Measurements from ENCODE around the gene NPM1.
A peak's percentile ranks its signal among the peaks of the same experiment; 100 is the strongest.
"Not testable (repeated sequence)": the region's sequence is repeated elsewhere in the genome, so short reads cannot be mapped to it uniquely, and the experiment has no call there.

NPM1 gene, protein sequence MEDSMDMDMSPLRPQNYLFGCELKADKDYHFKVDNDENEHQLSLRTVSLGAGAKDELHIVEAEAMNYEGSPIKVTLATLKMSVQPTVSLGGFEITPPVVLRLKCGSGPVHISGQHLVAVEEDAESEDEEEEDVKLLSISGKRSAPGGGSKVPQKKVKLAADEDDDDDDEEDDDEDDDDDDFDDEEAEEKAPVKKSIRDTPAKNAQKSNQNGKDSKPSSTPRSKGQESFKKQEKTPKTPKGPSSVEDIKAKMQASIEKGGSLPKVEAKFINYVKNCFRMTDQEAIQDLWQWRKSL

GRCh38 chr5:171387345-171387969, at the start of gene NPM1:
Gene NPM1 (plus strand): TSS chr5:171387849. CDS start chr5:171387949, 100 bp downstream.
- peak; percentile 96 to 98 for DNase-seq

DNA sequence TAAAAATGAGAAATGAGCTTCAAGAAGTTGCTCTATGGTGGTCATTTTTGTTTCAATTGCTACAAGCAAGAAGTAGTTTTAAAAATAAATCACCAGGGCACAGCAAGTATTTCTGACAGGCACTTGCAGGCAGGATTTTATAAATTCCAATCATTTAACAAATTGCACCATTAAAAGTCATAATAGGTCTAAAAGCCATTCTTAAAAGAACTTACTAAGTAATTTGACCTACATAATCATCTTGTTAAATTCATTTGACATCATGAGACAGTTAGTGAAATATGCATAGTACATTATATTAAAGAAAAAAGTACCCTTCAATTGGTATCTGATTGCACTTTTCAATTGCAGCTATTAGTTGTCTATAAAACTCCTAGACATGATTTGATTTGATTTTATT, 47.6 kb upstream of the NPM1 start:
- DNase-seq: no peak

DNA sequence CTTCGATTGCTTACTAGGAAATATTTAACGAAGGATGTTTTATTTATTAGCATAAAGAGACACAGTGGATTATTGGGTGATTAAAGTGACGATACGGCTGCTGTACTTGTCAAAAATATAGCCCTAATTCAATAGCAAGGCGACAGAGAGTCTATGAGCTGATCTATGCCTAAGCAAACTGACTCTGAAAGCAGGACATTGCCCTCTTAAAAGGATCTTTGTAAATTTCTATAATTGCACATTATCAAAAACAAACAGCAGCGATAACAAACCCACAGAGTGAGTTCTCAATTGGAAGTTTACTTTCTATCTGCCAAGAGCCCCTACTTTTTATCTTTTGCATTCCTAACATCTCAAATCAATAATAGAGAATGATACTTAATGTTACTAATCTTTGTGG, 47.2 kb upstream of the NPM1 start:
- no peak for DNase-seq

DNA sequence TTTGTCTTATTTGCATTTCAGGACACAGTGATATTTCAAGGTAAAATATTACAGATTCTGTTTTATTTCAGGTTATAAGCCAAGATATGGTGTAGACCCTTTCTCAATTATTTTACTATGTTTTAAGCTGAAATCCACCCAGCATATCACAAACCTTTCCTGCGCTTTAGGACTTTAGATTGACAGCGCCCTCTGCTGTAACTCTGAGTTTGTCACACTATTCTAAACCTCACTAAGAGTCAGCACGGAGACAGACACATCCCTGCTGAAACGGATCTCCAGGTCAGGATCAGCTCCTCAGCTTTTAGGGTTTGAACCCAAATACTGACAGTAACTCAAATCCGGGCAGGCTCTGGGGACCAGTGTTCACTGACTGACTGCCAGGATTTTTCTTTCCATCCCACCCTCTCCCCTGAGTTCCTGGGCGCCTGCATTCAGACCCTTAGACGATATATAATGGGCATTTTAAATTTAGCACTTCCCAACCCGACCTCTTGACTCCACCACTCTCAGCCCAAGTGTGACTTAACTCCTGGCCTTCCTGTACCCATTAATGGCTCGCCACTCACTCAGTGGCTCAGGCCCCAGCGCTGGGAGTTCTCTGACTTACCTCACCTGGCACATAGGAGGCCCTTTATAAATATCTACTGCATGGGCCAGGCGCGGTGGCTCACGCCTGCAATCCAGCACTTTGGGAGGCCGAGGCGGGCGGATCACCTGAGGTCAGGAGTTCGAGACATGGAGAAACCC, 45.1 kb upstream of the NPM1 start:
- no peak for DNase-seq

GRCh38 chr5:171344936-171345608, 42.6 kb upstream of the NPM1 start:
- no peak for DNase-seq

GRCh38 chr5:171351536-171352073, 36.0 kb upstream of the NPM1 start:
- DNase-seq: no peak

- DNase-seq: peak in 1 of 2 experiments; percentile 6
These were observed 32.3 kb upstream of the NPM1 start for GRCh38 chr5:171355302-171355724.

DNA sequence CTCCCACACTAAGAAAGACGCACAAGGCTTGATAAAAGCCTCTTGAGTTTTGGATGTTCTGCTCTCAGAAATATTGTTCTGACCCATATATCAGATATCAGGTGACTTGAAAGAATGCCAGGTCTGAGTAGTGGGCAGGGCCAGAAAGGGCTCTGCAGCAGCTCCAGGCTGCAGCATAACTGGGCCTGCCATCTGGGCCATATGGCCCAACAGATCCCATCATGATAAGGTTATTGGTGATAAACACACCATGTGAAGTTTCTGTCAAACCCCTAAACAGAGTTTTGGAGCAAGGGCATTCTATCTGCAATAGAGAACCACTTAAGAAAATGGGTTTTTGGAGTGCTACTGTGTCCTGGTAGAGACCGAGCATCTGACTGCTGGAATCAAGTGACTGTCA, 29.8 kb upstream of the NPM1 start:
- no peak for DNase-seq

- DNase-seq: not testable (repeated sequence)
These were observed 26.5 kb upstream of the NPM1 start for GRCh38 chr5:171361151-171361550.

- not testable (repeated sequence) for DNase-seq
These were observed 24.4 kb upstream of the NPM1 start for GRCh38 chr5:171363249-171363648.

GRCh38 chr5:171363846-171364245, 23.8 kb upstream of the NPM1 start:
- DNase-seq: no peak

DNA sequence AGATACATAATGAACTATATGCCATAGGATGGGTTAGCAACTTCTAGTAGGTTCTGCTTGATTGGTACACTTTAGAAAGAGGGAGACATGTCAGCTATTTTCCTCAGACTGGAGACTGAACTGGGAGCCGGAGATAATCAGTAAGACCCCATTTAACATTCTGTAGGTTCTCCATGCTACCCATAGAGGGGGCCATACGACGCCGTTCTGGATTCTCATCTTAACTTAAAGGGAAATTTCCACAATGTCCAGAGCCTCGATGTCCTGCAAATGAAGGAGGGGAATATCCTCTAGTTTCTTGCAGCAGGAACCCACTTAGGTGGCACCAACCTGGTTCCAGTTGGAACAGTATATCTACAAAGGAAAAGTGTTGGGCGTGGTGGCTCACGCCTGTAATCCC, 22.3 kb upstream of the NPM1 start:
- no peak for DNase-seq

- DNase-seq: no peak
These were observed 21.0 kb upstream of the NPM1 start for GRCh38 chr5:171366645-171367044.

DNA sequence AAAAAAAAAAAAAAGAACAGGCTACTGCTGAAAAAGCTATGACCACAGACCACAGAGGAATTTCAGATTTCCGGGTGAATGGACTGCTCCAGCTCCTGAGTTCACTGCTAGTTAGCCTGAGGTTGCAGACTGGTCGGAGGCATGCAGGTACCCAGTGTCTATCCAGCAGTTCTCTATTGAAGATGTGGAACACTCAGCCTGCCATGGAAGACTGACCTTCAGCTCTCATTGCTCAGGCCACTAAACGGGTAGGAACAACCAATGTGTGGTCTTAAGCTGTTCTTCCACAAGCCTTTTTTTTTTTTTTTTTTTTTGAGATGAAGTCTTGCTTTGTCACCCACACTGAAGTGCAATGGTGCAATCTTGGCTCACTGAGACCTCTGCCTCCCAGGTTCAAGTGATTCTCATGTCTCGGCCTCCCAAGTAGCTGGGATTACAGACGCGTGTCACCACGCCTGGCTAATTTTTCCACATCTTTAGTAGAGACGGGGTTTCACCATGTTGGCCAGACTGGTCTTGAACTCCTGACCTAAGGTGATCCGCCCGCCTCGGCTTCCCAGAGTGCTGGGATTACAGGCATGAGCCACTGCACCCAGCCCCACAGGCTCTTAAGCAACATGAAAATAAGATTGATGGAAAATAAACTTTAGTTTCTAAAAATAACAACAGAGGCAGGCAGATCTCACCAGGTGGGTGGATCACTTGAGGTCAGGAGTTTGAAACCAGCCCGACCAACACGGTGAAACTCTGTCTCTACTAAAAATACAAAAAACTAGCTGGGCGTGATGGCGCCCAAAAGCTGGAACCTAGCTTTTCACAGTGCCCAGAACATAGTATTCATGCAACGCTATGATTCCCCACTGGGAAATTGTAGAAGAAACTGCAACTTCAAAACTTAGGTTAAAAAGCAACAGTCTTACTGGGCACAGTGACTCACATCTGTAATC, 20.0 kb upstream of the NPM1 start:
- no peak for DNase-seq

- no peak for DNase-seq
These were observed 18.6 kb upstream of the NPM1 start for GRCh38 chr5:171369056-171369455.

- DNase-seq: no peak
These were observed 17.8 kb upstream of the NPM1 start for GRCh38 chr5:171369898-171370297.

- not testable (repeated sequence) for DNase-seq
These were observed 16.8 kb upstream of the NPM1 start for GRCh38 chr5:171370881-171371280.

- no peak for DNase-seq
These were observed 16.3 kb upstream of the NPM1 start for GRCh38 chr5:171371326-171371725.

GRCh38 chr5:171379961-171380360, 7.7 kb upstream of the NPM1 start:
- no peak for DNase-seq

- DNase-seq: not testable (repeated sequence)
These were observed 3.2 kb upstream of the NPM1 start for GRCh38 chr5:171384416-171384815.

- DNase-seq: not testable (repeated sequence)
These were observed 2.6 kb upstream of the NPM1 start for GRCh38 chr5:171384999-171385398.
